Panc1 (cell line): Measurements from ENCODE around the gene THAP10.

ENCODE experiments used
- CTCF ChIP-seq: fragments of 450-650 bp; IDR thresholded peaks from 2 replicates; pipeline ENCODE4 v1.5.1; 2017; ENCODE audit warnings: mild to moderate bottlenecking
- POLR2AphosphoS5 ChIP-seq: IDR thresholded peaks from 2 replicates; pipeline ENCODE4 v1.6.1; 2012; ENCODE audit warnings: mild to moderate bottlenecking, low read depth, low read length, moderate library complexity
- SIN3A ChIP-seq: IDR thresholded peaks from 2 replicates; pipeline ENCODE4 v1.6.1; 2012; ENCODE audit warnings: low read depth, mild to moderate bottlenecking, low read length, moderate library complexity, borderline replicate concordance; ENCODE audit not compliant: insufficient read depth
- TF ChIP-seq, protein P1 (sequence below), 2 experiments: IDR thresholded peaks; 2 replicates each; pipeline ENCODE4 v1.6.1; 2011 to 2012; ENCODE audit warnings: low read depth in 2 of 2, control low read depth in 1 of 2, low read length in 1 of 2, mild to moderate bottlenecking in 1 of 2, moderate library complexity in 1 of 2; ENCODE audit not compliant: insufficient read depth in 1 of 2

GRCh38 chr15:70833422-70833821, 58.8 kb downstream of the THAP10 start:
- TF ChIP-seq CTCF (no peak), POLR2AphosphoS5 (no peak), SIN3A (no peak)
- TF ChIP-seq, protein P1, sequence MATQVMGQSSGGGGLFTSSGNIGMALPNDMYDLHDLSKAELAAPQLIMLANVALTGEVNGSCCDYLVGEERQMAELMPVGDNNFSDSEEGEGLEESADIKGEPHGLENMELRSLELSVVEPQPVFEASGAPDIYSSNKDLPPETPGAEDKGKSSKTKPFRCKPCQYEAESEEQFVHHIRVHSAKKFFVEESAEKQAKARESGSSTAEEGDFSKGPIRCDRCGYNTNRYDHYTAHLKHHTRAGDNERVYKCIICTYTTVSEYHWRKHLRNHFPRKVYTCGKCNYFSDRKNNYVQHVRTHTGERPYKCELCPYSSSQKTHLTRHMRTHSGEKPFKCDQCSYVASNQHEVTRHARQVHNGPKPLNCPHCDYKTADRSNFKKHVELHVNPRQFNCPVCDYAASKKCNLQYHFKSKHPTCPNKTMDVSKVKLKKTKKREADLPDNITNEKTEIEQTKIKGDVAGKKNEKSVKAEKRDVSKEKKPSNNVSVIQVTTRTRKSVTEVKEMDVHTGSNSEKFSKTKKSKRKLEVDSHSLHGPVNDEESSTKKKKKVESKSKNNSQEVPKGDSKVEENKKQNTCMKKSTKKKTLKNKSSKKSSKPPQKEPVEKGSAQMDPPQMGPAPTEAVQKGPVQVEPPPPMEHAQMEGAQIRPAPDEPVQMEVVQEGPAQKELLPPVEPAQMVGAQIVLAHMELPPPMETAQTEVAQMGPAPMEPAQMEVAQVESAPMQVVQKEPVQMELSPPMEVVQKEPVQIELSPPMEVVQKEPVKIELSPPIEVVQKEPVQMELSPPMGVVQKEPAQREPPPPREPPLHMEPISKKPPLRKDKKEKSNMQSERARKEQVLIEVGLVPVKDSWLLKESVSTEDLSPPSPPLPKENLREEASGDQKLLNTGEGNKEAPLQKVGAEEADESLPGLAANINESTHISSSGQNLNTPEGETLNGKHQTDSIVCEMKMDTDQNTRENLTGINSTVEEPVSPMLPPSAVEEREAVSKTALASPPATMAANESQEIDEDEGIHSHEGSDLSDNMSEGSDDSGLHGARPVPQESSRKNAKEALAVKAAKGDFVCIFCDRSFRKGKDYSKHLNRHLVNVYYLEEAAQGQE (IDR thresholded peaks at IDR 0.05; ENCODE audit: insufficient read depth in 1 of 2, low read depth in 2 of 2, low read length in 1 of 2), result no peak
